Measurements from ENCODE around the gene FZD10. TPM values are rescaled to one million over a fixed set of nuclear protein-coding genes. Genes with fewer than 3 reads are reported as not detected.

FZD10 gene
- total RNA-seq, 2 experiments from 2014 or later, result not detected

- ATAC-seq (ENCODE audit: poor library complexity), result no peak
- ChIA-PET CTCF (no interaction called here), POLR2A (no interaction called here)
These were observed 44.1 kb upstream of the FZD10 start for GRCh38 chr12:130118181-130118580.

DNA sequence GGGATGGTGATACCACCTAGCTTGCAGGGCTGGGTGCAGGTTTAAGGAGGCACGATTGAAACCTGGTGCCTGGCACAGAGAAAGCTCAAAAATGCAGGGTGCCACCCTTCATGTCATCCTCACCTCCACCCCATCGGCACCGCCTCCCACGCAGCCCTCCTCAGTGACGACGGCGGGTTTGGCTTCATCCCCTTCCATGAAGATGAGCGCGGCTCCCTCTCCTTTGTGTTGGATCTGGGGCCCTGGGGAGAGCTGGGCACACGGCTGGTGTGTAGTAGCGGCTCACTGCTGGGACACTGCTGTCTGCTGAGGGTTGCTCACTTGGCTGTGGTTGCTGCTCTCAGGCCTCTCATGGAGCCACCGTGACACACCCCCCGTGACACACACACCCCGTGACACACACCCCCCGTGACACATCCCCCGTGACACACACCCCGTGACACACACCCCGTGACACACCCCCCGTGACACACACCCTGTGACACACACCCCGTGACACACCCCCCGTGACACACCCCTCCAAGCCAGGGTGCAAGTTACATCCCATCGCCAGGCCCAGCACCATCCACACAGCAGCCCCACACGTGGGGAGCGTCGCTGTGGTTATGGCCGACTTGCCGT is 42.9 kb upstream of the FZD10 start:
- POLR2A ChIA-PET, result no interaction called here
- CTCF ChIA-PET, result no interaction called here
- no peaks in the 10 kb centered on the region for H3K36me3 Mint-ChIP-seq (ENCODE audit: low read depth)

More at GRCh38 chr12:130118181-130118580, 44.1 kb upstream of the FZD10 start:
- Histone ChIP-seq H3K36me3 (ENCODE audit: insufficient read depth, low read length) (no peaks in the 10 kb centered on the region), H3K27ac (ENCODE audit: low read depth in 1 of 2, low read length in 2 of 2) (no peak overlapping the region), H3K4me1 (ENCODE audit: insufficient read depth, low read length) (no peaks in the 10 kb centered on the region), H3K9me3 (ENCODE audit: control insufficient read depth in 1 of 2, insufficient read depth in 1 of 2, low read length in 2 of 2) (peaks cover 0 to 38% of the 10 kb centered on the region in 2 experiments), H3K4me3 (ENCODE audit: low read length) (no peak overlapping the region), H3K27me3 (ENCODE audit: control insufficient read depth in 1 of 2, insufficient read depth in 2 of 2, low read length in 2 of 2) (no peaks in the 10 kb centered on the region)
- no peaks in the 10 kb centered on the region for H3K4me1 Mint-ChIP-seq (ENCODE audit: low read depth)
- intact Hi-C loops (cut with DNase I, micrococcal nuclease), result no loop called here
- peaks cover 17% of the 10 kb centered on the region for H3K27me3 Mint-ChIP-seq
- H3K27ac Mint-ChIP-seq, result no peak overlapping the region
- no peaks in the 10 kb centered on the region for H3K9me3 Mint-ChIP-seq
- H3K36me3 Mint-ChIP-seq (ENCODE audit: low read depth), result no peaks in the 10 kb centered on the region
- no peak for DNase-seq
- H3K4me3 Mint-ChIP-seq, result no peak overlapping the region
- no peak for TF ChIP-seq CTCF (IDR thresholded peaks at IDR 0.05)

GRCh38 chr12:130120012-130120805 is 42.1 kb upstream of the FZD10 start:
- Mint-ChIP-seq H3K36me3 (ENCODE audit: low read depth) (no peaks in the 10 kb centered on the region), H3K27me3 (peaks cover 17% of the 10 kb centered on the region), H3K4me3 (no peak overlapping the region), H3K27ac (no peak overlapping the region), H3K4me1 (ENCODE audit: low read depth) (no peaks in the 10 kb centered on the region), H3K9me3 (no peaks in the 10 kb centered on the region)
- DNase-seq (no peak), ATAC-seq (ENCODE audit: poor library complexity) (no peak)
- Histone ChIP-seq H3K27ac (ENCODE audit: low read depth in 1 of 2, low read length in 2 of 2) (no peak overlapping the region), H3K9me3 (ENCODE audit: control insufficient read depth in 1 of 2, insufficient read depth in 1 of 2, low read length in 2 of 2) (peaks cover 0 to 39% of the 10 kb centered on the region in 2 experiments), H3K4me3 (ENCODE audit: low read length) (no peak overlapping the region), H3K4me1 (ENCODE audit: insufficient read depth, low read length) (no peaks in the 10 kb centered on the region), H3K36me3 (ENCODE audit: insufficient read depth, low read length) (no peaks in the 10 kb centered on the region), H3K27me3 (ENCODE audit: control insufficient read depth in 1 of 2, insufficient read depth in 2 of 2, low read length in 2 of 2) (no peaks in the 10 kb centered on the region)
- POLR2A ChIA-PET, result no interaction called here
- CTCF ChIA-PET, result no interaction called here
- intact Hi-C loops (cut with DNase I, micrococcal nuclease), result no loop called here
- TF ChIP-seq CTCF (IDR thresholded peaks at IDR 0.05), result no peak

More for the DNA sequence above, 42.9 kb upstream of the FZD10 start:
- ATAC-seq (ENCODE audit: poor library complexity), result no peak
- TF ChIP-seq CTCF (IDR thresholded peaks at IDR 0.05), result no peak
- intact Hi-C loops (cut with DNase I, micrococcal nuclease), result no loop called here
- H3K4me1 Mint-ChIP-seq (ENCODE audit: low read depth), result no peaks in the 10 kb centered on the region
- H3K27ac Mint-ChIP-seq, result no peak overlapping the region
- H3K27me3 ChIP-seq (ENCODE audit: control insufficient read depth in 1 of 2, insufficient read depth in 2 of 2, low read length in 2 of 2), result no peaks in the 10 kb centered on the region
- no peak overlapping the region for H3K27ac ChIP-seq (ENCODE audit: low read depth in 1 of 2, low read length in 2 of 2)
- no peak overlapping the region for H3K4me3 ChIP-seq (ENCODE audit: low read length)
- no peaks in the 10 kb centered on the region for H3K9me3 Mint-ChIP-seq
- H3K4me1 ChIP-seq (ENCODE audit: insufficient read depth, low read length), result no peaks in the 10 kb centered on the region
- H3K9me3 ChIP-seq (ENCODE audit: control insufficient read depth in 1 of 2, insufficient read depth in 1 of 2, low read length in 2 of 2), result peaks cover 0 to 42% of the 10 kb centered on the region in 2 experiments
- H3K36me3 ChIP-seq (ENCODE audit: insufficient read depth, low read length), result no peaks in the 10 kb centered on the region
- peaks cover 17% of the 10 kb centered on the region for H3K27me3 Mint-ChIP-seq
- DNase-seq, result no peak
- H3K4me3 Mint-ChIP-seq, result no peak overlapping the region

All from CD4-positive, alpha-beta T cell (primary cell).